ENCODE results near the gene SLC9B2. TPM values are rescaled to one million over a fixed set of nuclear protein-coding genes. Genes with fewer than 3 reads are reported as not detected.

SLC9B2 gene
- total RNA-seq, 6 donors from 2014 or later: 1.00 to 18.9 (median 4.3) TPM

- Histone ChIP-seq H3K9me3 (no peaks in the 10 kb centered on the region), H3K36me3 (no peaks in the 10 kb centered on the region), H3K4me3 (no peak overlapping the region), H3K27me3 (no peaks in the 10 kb centered on the region), H3K4me1 (no peaks in the 10 kb centered on the region), H3K27ac (no peak overlapping the region)
- TF ChIP-seq POLR2AphosphoS5 (IDR thresholded peaks at IDR 0.05) (no peak), EP300 (IDR thresholded peaks at IDR 0.05) (no peak), POLR2A (IDR thresholded peaks at IDR 0.05) (no peak), CTCF (IDR thresholded peaks at IDR 0.05) (no peak)
- no peak for DNase-seq
- peak in 1 of 2 donors; percentile 31 for ATAC-seq (ENCODE audit: low FRiP score in 2 of 2)
- WGBS, 2 donors: 85 to 91% methylated on average over 3 of the region's 3 CpGs
These were observed 22.5 kb downstream of the SLC9B2 start for GRCh38 chr4:103054030-103054429.

- no peaks in the 10 kb centered on the region for H3K9me3 ChIP-seq
- no peak overlapping the region for H3K4me3 ChIP-seq
- H3K27ac ChIP-seq: no peak overlapping the region
- DNase-seq (no peak), ATAC-seq (ENCODE audit: low FRiP score in 2 of 2) (no peak)
- no peaks in the 10 kb centered on the region for H3K36me3 ChIP-seq
- TF ChIP-seq POLR2A (IDR thresholded peaks at IDR 0.05) (no peak), EP300 (IDR thresholded peaks at IDR 0.05) (no peak), CTCF (IDR thresholded peaks at IDR 0.05) (no peak), POLR2AphosphoS5 (IDR thresholded peaks at IDR 0.05) (no peak)
- H3K4me1 ChIP-seq: no peaks in the 10 kb centered on the region
- H3K27me3 ChIP-seq: no peaks in the 10 kb centered on the region
- 87 to 88% methylated on average over 3 of the region's 3 CpGs for whole genome bisulfite sequencing, 2 donors
These were observed 23.8 kb downstream of the SLC9B2 start for GRCh38 chr4:103052779-103053178.

- H3K9me3 ChIP-seq: no peaks in the 10 kb centered on the region
- peak in 1 of 2 donors; percentile 39 for DNase-seq
These were observed 24.4 kb downstream of the SLC9B2 start for GRCh38 chr4:103052145-103052544.

GRCh38 chr4:103050736-103051436 lies 25.7 kb downstream of the SLC9B2 start:
- no peak for TF ChIP-seq POLR2AphosphoS5 (IDR thresholded peaks at IDR 0.05)
- TF ChIP-seq POLR2A (IDR thresholded peaks at IDR 0.05): no peak
- no peak for TF ChIP-seq EP300 (IDR thresholded peaks at IDR 0.05)
- no peak for TF ChIP-seq CTCF (IDR thresholded peaks at IDR 0.05)
- Histone ChIP-seq H3K4me1 (no peaks in the 10 kb centered on the region), H3K27ac (no peak overlapping the region), H3K36me3 (no peaks in the 10 kb centered on the region), H3K4me3 (no peak overlapping the region), H3K9me3 (no peaks in the 10 kb centered on the region), H3K27me3 (no peaks in the 10 kb centered on the region)
- 47 to 51% methylated on average over 2 of the region's 2 CpGs for WGBS, 2 donors
- DNase-seq (no peak), ATAC-seq (ENCODE audit: low FRiP score in 2 of 2) (no peak)

More at GRCh38 chr4:103052145-103052544, 24.4 kb downstream of the SLC9B2 start:
- WGBS, 2 donors: 90 to 99% methylated on average over 3 of the region's 3 CpGs
- TF ChIP-seq CTCF (IDR thresholded peaks at IDR 0.05) (no peak), EP300 (IDR thresholded peaks at IDR 0.05) (no peak), POLR2AphosphoS5 (IDR thresholded peaks at IDR 0.05) (no peak), POLR2A (IDR thresholded peaks at IDR 0.05) (no peak)
- no peak for ATAC-seq (ENCODE audit: low FRiP score in 2 of 2)
- Histone ChIP-seq H3K36me3 (no peaks in the 10 kb centered on the region), H3K4me3 (no peak overlapping the region), H3K4me1 (no peaks in the 10 kb centered on the region), H3K27me3 (no peaks in the 10 kb centered on the region), H3K27ac (no peak overlapping the region)

Data from upper lobe of left lung (tissue), 6 donors.